SH-SY5Y (cell line): ENCODE results near the gene ZMIZ1.

Source experiments
- GATA2 ChIP-seq: IDR thresholded peaks from 2 replicates; pipeline ENCODE4 v1.6.1; 2011; ENCODE audit warnings: mild to moderate bottlenecking, low read depth, low read length
- GATA3 ChIP-seq: IDR thresholded peaks from 2 replicates; pipeline ENCODE4 v1.6.1; 2011; ENCODE audit warnings: low read depth, mild to moderate bottlenecking, low read length, moderate library complexity

- no peak for TF ChIP-seq GATA3
- no peak for TF ChIP-seq GATA2
Measured at GRCh38 chr10:79070081-79070605, 1.4 kb downstream of the ZMIZ1 start.
